Parathyroid adenoma (tissue), 2 donors: ENCODE measurements around the gene NXN.

Source experiments
- H2AFZ ChIP-seq: fragments of 300-600 bp; sonication (generic); one replicate; pipeline ENCODE4 v1.7.0; 2017; ENCODE audit warnings: antibody characterized with exemption, mild to moderate bottlenecking
- H3K27ac ChIP-seq: fragments of 300-600 bp; sonication (generic); one replicate; pipeline ENCODE4 v1.7.0; 2017
- H3K27me3 ChIP-seq: fragments of 300-600 bp; sonication (generic); one replicate; pipeline ENCODE4 v1.7.0; 2017; ENCODE audit warnings: low read length; ENCODE audit not compliant: control insufficient read depth, insufficient read depth
- H3K36me3 ChIP-seq: fragments of 300-600 bp; sonication (generic); one replicate; pipeline ENCODE4 v1.7.0; 2017; ENCODE audit warnings: low read length; ENCODE audit not compliant: control insufficient read depth, insufficient read depth
- H3K4me1 ChIP-seq: fragments of 300-600 bp; sonication (generic); one replicate; pipeline ENCODE4 v1.7.0; 2017; ENCODE audit warnings: control low read depth
- H3K4me2 ChIP-seq: fragments of 300-600 bp; sonication (generic); one replicate; pipeline ENCODE4 v1.7.0; 2017; ENCODE audit warnings: low read length
- H3K4me3 ChIP-seq: fragments of 300-600 bp; sonication (generic); one replicate; pipeline ENCODE4 v1.7.0; 2017; ENCODE audit warnings: low read depth, low read length
- H3K79me2 ChIP-seq: fragments of 300-600 bp; sonication (generic); one replicate; pipeline ENCODE4 v1.7.0; 2017; ENCODE audit warnings: control low read depth
- H3K9ac ChIP-seq: fragments of 300-600 bp; sonication (generic); one replicate; pipeline ENCODE4 v1.7.0; 2017; ENCODE audit warnings: mild to moderate bottlenecking
- H3K9me3 ChIP-seq: fragments of 300-600 bp; sonication (generic); one replicate; pipeline ENCODE4 v1.7.0; 2017; ENCODE audit warnings: low read length; ENCODE audit not compliant: control insufficient read depth
- TF ChIP-seq, protein P1 (sequence below): fragments of 300-600 bp; sonication (generic); IDR thresholded peaks from one replicate; pipeline ENCODE4 v1.7.0; 2017; ENCODE audit warnings: antibody characterized with exemption, mild to moderate bottlenecking
- donor health status: primary hyperparathyroidism.

NXN gene

DNA sequence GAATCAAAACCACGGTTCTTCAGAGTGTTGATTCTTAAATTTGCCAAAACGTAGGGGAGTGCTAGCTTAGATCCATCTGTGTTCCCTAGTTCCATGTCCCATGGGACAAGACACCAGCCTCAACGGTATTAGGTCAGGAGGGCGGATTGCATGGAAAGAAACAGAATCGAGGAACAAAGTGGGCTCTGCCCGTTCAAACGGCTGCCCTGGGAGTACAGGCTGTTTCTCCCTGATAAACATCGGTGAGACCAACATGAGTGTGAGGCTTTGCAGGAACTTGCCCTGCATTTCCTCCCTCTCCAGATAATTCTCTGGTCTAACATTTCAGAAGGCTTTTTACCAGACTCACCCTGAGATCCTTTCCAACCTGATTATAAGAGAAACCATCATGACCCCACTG, 115.3 kb downstream of the NXN start:
- H3K9ac ChIP-seq, result no peak overlapping the region
- no peaks in the 10 kb centered on the region for H3K9me3 ChIP-seq
- no peak overlapping the region for H2AFZ ChIP-seq
- no peak overlapping the region for H3K4me3 ChIP-seq
- no peak overlapping the region for H3K4me2 ChIP-seq
- TF ChIP-seq, protein P1, sequence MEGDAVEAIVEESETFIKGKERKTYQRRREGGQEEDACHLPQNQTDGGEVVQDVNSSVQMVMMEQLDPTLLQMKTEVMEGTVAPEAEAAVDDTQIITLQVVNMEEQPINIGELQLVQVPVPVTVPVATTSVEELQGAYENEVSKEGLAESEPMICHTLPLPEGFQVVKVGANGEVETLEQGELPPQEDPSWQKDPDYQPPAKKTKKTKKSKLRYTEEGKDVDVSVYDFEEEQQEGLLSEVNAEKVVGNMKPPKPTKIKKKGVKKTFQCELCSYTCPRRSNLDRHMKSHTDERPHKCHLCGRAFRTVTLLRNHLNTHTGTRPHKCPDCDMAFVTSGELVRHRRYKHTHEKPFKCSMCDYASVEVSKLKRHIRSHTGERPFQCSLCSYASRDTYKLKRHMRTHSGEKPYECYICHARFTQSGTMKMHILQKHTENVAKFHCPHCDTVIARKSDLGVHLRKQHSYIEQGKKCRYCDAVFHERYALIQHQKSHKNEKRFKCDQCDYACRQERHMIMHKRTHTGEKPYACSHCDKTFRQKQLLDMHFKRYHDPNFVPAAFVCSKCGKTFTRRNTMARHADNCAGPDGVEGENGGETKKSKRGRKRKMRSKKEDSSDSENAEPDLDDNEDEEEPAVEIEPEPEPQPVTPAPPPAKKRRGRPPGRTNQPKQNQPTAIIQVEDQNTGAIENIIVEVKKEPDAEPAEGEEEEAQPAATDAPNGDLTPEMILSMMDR, result no peak
- H3K27ac ChIP-seq, result no peak overlapping the region
- H3K79me2 ChIP-seq, result no peaks in the 10 kb centered on the region
- peaks cover 4% of the 10 kb centered on the region for H3K4me1 ChIP-seq
- no peaks in the 10 kb centered on the region for H3K36me3 ChIP-seq
- no peaks in the 10 kb centered on the region for H3K27me3 ChIP-seq

DNA sequence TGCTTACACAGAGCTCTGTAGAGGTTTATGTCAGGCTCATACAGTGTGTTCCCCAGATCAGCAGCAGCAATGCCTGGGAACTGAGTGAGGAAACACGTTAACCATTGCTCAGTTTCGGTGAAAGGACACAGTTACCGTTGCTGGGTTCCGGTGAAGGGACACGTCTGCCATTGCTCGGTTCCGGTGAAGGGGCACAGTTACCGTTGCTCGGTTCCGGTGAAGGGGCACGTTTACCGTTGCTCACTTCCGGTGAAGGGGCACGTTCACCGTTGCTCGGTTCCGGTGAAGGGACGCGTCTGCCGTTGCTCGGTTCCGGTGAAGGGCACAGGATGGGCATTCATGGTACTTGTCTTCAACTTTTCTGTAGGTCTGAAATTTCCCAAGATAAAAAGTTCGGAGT, 115.7 kb downstream of the NXN start:
- Histone ChIP-seq H2AFZ (no peak overlapping the region), H3K9ac (no peak overlapping the region), H3K27ac (no peak overlapping the region), H3K4me2 (no peak overlapping the region), H3K4me3 (no peak overlapping the region), H3K9me3 (no peaks in the 10 kb centered on the region), H3K36me3 (no peaks in the 10 kb centered on the region), H3K27me3 (no peaks in the 10 kb centered on the region), H3K79me2 (no peaks in the 10 kb centered on the region), H3K4me1 (peaks cover 4% of the 10 kb centered on the region)
- TF ChIP-seq, protein P1, result no peak

DNA sequence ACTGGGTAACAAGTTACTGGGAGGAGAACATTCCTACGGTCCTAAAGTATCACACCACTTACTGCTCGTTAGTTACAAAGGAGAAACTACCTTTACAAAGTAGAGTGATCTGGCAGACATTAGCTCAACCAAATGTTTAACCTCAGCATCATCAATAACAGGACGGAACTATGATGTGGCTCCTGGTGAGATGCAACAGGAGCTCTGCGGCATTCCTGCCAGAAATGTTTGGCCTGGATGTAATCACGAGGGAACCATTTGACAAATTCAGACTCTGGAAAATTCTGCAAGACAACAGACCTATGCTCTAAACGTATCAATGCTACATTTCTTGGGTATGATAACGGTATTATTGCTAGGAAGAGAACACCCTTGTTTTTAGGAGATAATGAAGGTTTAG, 117.0 kb downstream of the NXN start:
- no peak overlapping the region for H3K9ac ChIP-seq
- no peaks in the 10 kb centered on the region for H3K27me3 ChIP-seq
- no peak overlapping the region for H3K4me2 ChIP-seq
- H3K79me2 ChIP-seq, result no peaks in the 10 kb centered on the region
- H2AFZ ChIP-seq, result no peak overlapping the region
- no peak overlapping the region for H3K4me3 ChIP-seq
- TF ChIP-seq, protein P1, result no peak
- no peaks in the 10 kb centered on the region for H3K9me3 ChIP-seq
- no peak overlapping the region for H3K27ac ChIP-seq
- peaks cover 4% of the 10 kb centered on the region for H3K4me1 ChIP-seq
- H3K36me3 ChIP-seq, result no peaks in the 10 kb centered on the region

DNA sequence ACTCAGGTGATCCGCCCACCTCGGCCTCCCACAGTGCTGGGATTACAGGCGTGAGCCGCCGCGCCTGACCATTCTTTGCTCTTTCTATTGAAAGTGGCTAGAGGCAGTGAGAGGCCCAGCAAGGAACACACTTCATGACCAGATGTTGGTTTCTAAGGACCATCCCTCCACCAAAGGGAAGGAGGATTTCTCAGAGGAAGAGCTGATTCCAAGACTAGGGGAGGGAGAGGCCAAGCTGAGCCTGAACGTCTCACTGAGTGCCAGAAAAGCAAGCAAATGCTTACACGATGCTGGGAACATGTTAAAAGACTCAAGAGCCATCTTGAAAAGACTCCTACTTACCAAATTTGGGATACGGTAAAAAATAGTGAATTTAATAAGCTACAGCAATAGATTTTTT, 118.2 kb downstream of the NXN start:
- Histone ChIP-seq H3K4me3 (no peak overlapping the region), H2AFZ (no peak overlapping the region), H3K36me3 (no peaks in the 10 kb centered on the region), H3K79me2 (no peaks in the 10 kb centered on the region), H3K9me3 (no peaks in the 10 kb centered on the region), H3K9ac (no peak overlapping the region), H3K4me2 (no peak overlapping the region), H3K4me1 (peaks cover 3% of the 10 kb centered on the region), H3K27ac (no peak overlapping the region), H3K27me3 (no peaks in the 10 kb centered on the region)
- TF ChIP-seq, protein P1, result no peak

DNA sequence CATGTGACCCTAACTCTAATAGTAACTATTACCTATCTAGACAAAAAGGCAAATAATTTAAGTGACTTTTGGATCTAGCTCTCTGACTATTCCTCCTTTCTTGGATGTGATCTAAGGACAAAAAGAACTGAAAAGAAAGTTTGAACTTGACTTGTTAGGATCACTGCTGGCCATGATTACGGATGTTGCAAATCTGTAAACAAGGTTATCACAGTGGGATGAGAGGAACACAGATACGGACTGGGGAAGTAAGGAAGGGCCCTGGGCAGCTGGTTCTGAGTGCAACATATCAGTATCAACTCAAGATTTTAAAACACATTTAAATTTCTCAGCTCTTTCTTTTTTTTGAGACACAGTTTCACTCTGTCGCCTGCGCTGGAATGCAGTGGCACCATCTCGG, 118.8 kb downstream of the NXN start:
- H3K36me3 ChIP-seq, result no peaks in the 10 kb centered on the region
- no peak overlapping the region for H3K9ac ChIP-seq
- no peaks in the 10 kb centered on the region for H3K4me1 ChIP-seq
- H2AFZ ChIP-seq, result no peak overlapping the region
- H3K27ac ChIP-seq, result no peak overlapping the region
- no peak overlapping the region for H3K4me2 ChIP-seq
- H3K79me2 ChIP-seq, result no peaks in the 10 kb centered on the region
- H3K4me3 ChIP-seq, result no peak overlapping the region
- H3K27me3 ChIP-seq, result no peaks in the 10 kb centered on the region
- TF ChIP-seq, protein P1, result no peak
- H3K9me3 ChIP-seq, result no peaks in the 10 kb centered on the region
